ENCODE results near the gene WDR72.
"Not testable (repeated sequence)": the region's sequence is repeated elsewhere in the genome, so short reads cannot be mapped to it uniquely, and the experiment has no call there.

The WDR72 gene

GRCh38 chr15:53789654-53790375 is 30.4 kb upstream of the WDR72 start:
- no peak overlapping the region for H3K4me3 ChIP-seq (ENCODE audit: low read depth, low read length)
- no peak for DNase-seq (ENCODE audit: low read depth)
- TF ChIP-seq, protein P1, sequence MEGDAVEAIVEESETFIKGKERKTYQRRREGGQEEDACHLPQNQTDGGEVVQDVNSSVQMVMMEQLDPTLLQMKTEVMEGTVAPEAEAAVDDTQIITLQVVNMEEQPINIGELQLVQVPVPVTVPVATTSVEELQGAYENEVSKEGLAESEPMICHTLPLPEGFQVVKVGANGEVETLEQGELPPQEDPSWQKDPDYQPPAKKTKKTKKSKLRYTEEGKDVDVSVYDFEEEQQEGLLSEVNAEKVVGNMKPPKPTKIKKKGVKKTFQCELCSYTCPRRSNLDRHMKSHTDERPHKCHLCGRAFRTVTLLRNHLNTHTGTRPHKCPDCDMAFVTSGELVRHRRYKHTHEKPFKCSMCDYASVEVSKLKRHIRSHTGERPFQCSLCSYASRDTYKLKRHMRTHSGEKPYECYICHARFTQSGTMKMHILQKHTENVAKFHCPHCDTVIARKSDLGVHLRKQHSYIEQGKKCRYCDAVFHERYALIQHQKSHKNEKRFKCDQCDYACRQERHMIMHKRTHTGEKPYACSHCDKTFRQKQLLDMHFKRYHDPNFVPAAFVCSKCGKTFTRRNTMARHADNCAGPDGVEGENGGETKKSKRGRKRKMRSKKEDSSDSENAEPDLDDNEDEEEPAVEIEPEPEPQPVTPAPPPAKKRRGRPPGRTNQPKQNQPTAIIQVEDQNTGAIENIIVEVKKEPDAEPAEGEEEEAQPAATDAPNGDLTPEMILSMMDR (IDR thresholded peaks at IDR 0.05; ENCODE audit: low read depth, low read length): no peak
- no peak for TF ChIP-seq MYC (IDR thresholded peaks at IDR 0.05; ENCODE audit: low read depth, low read length)
- no peak for TF ChIP-seq MAX (IDR thresholded peaks at IDR 0.05; ENCODE audit: low read depth, low read length)
- no peak for TF ChIP-seq POLR2A (IDR thresholded peaks at IDR 0.05; ENCODE audit: extremely low read depth, insufficient read length)

DNA sequence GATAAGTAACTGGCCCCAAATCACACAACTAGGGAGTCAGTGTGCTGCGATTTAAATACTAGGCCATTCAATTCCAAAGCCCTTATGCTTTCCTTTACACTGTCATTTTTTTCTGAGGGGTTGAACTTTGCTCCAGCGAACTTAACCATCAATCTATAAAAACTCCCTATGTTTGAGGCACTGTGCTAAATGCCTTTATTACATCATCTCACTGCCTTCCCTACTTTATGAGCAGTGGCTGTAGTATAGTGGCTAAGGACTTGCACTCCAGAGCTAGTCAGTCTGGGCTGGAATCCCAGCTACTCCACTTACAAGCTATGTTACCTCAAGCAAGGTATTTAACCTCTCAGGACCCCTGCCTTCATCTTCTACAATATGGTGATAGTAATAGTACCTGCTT is 26.9 kb upstream of the WDR72 start:
- TF ChIP-seq MYC (IDR thresholded peaks at IDR 0.05; ENCODE audit: low read depth, low read length): no peak
- no peak for TF ChIP-seq MAX (IDR thresholded peaks at IDR 0.05; ENCODE audit: low read depth, low read length)
- TF ChIP-seq, protein P1 (IDR thresholded peaks at IDR 0.05; ENCODE audit: low read depth, low read length): no peak
- TF ChIP-seq POLR2A (IDR thresholded peaks at IDR 0.05; ENCODE audit: extremely low read depth, insufficient read length): no peak
- H3K4me3 ChIP-seq (ENCODE audit: low read depth, low read length): no peak overlapping the region
- DNase-seq (ENCODE audit: low read depth): no peak

DNA sequence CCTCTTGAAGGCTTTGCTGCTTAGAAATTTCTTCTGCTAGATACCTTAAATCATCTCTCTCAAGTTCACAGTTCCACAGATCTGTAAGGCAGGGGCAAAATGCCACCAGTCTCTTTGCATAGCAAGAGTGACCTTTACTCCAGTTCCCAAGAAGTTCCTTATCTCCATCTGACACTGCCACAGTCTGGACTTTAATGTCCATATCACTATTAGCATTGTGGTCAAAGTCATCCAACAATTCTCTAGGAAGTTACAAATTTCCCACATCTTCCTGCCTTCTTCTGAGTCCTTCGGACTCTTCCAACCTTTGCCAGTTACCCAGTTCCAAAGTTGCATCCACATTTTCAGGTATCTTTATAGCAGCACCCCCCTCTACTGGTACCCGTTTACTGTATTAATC is 25.8 kb upstream of the WDR72 start:
- not testable (repeated sequence) for H3K4me3 ChIP-seq (ENCODE audit: low read depth, low read length); DNase-seq (ENCODE audit: low read depth)

GRCh38 chr15:53762916-53763315 is 3.5 kb upstream of the WDR72 start:
- H3K4me3 ChIP-seq (ENCODE audit: low read depth, low read length): no peak overlapping the region
- TF ChIP-seq, protein P1 (IDR thresholded peaks at IDR 0.05; ENCODE audit: low read depth, low read length): no peak
- TF ChIP-seq MYC (IDR thresholded peaks at IDR 0.05; ENCODE audit: low read depth, low read length) (no peak), POLR2A (IDR thresholded peaks at IDR 0.05; ENCODE audit: extremely low read depth, insufficient read length) (no peak), MAX (IDR thresholded peaks at IDR 0.05; ENCODE audit: low read depth, low read length) (no peak)
- no peak for DNase-seq (ENCODE audit: low read depth)

DNA sequence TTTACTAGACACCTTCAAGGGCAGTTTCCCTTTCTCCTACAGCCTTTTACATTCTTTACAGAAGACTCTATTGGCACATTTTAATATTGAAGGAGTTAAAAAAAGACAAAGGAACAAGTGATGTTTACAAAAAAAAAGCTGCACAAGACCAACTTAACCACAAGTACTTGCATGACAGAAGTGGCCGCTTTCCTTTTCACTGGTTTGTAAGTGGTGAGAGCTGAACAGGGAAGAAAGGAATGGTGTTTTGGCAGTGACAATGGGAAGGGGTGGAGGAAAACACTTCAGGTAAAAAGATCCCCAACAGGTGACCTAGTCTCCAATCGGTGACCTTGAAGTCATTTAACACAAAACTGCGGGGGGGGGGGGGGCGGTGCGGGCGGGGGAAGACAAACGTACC is 1.1 kb downstream of the WDR72 start:
- TF ChIP-seq POLR2A (IDR thresholded peaks at IDR 0.05; ENCODE audit: extremely low read depth, insufficient read length) (no peak), MAX (IDR thresholded peaks at IDR 0.05; ENCODE audit: low read depth, low read length) (no peak), MYC (IDR thresholded peaks at IDR 0.05; ENCODE audit: low read depth, low read length) (no peak)
- TF ChIP-seq, protein P1 (IDR thresholded peaks at IDR 0.05; ENCODE audit: low read depth, low read length): no peak
- DNase-seq (ENCODE audit: low read depth): no peak
- H3K4me3 ChIP-seq (ENCODE audit: low read depth, low read length): no peak overlapping the region

- DNase-seq (ENCODE audit: low read depth): no peak
- no peak overlapping the region for H3K4me3 ChIP-seq (ENCODE audit: low read depth, low read length)
- TF ChIP-seq, protein P1 (IDR thresholded peaks at IDR 0.05; ENCODE audit: low read depth, low read length): no peak
- TF ChIP-seq MYC (IDR thresholded peaks at IDR 0.05; ENCODE audit: low read depth, low read length): no peak
- no peak for TF ChIP-seq POLR2A (IDR thresholded peaks at IDR 0.05; ENCODE audit: extremely low read depth, insufficient read length)
- no peak for TF ChIP-seq MAX (IDR thresholded peaks at IDR 0.05; ENCODE audit: low read depth, low read length)
These were observed 1.6 kb downstream of the WDR72 start for GRCh38 chr15:53757906-53758305.

Measured in NB4 (cell line).